Thoracic aorta (tissue), 2 donors: ENCODE data around the gene TTC23L. TPM values are rescaled to one million over a fixed set of nuclear protein-coding genes. Genes with fewer than 3 reads are reported as not detected.

Experiments
- ATAC-seq: fragments of 150-250 bp; one replicate; pipeline ENCODE4 v1.8.0; 2017; ENCODE audit warnings: low read depth; ENCODE audit not compliant: insufficient number of reproducible peaks, low FRiP score
- DNase-seq: peaks from one replicate; pipeline ENCODE4 v3.0.0-alpha.2; 2020; ENCODE audit warnings: low spot score
- H3K27ac ChIP-seq, 2 donors: fragments of 200-600 bp; sonication (generic); 1 replicate in 1 of 2; 2 replicates in 1 of 2; pipeline ENCODE4 v1.5.1; 2016; ENCODE audit warnings: mild to moderate bottlenecking in 2 of 2, moderate library complexity in 2 of 2
- H3K27me3 ChIP-seq: fragments of 200-600 bp; sonication (generic); replicated peaks from 2 replicates; pipeline ENCODE4 v1.6.0; 2016; ENCODE audit warnings: mild to moderate bottlenecking; ENCODE audit not compliant: insufficient read depth
- H3K36me3 ChIP-seq: fragments of 200-600 bp; sonication (generic); one replicate; pipeline ENCODE4 v1.5.1; 2016
- H3K4me1 ChIP-seq, 2 donors: fragments of 200-600 bp; sonication (generic); 1 replicate in 1 of 2; 2 replicates in 1 of 2; pipeline versions ENCODE4 v1.5.1 to v1.6.0; 2016; ENCODE audit warnings: low read depth in 2 of 2, mild to moderate bottlenecking in 1 of 2; ENCODE audit not compliant: control insufficient read depth in 1 of 2
- H3K4me3 ChIP-seq: fragments of 200-600 bp; sonication (generic); 2 replicates; pipeline ENCODE4 v1.5.1; 2016; ENCODE audit warnings: mild to moderate bottlenecking
- H3K9me3 ChIP-seq: fragments of 200-600 bp; sonication (generic); 2 replicates; pipeline ENCODE4 v1.5.1; 2016
- total RNA-seq, 2 donors: library from RNA; depleted of rRNA; stranded (reverse); fragments of >200 nt; gene quantifications; one replicate each; pipeline versions ENCODE4 v1.1.0 to v1.2.3, GENCODE V29; 2016
- TF ChIP-seq, protein P1 (sequence below): fragments of 200-600 bp; sonication (generic); IDR thresholded peaks from one replicate; pipeline ENCODE4 v1.5.1; 2019; ENCODE audit warnings: antibody characterized with exemption

TTC23L gene
- total RNA-seq, 2 donors from 2014 or later = 3.7 TPM; not detected in 1

DNA sequence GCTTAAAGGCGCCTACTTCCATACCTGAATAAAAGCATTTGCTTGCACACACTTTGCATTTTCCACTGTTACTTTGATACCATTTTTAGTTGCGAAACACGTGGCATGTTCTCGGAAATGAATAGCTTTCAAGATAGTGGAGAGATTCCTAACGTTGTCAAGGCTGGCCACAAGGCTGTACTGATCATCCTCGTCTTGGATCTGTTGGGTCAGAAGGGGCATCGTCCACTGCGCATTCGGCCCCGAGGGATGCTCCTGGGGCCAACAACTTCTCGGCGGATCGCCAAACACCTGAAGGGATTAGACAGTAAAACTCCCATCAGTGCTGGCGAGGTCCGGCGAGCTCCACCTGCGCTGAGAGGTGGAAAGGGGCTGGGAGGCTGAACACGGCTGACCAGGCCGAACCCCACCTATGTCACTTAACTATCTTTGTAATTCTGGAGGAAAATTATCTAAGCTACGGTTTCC lies 75.7 kb downstream of the TTC23L start:
- no peak for DNase-seq

DNA sequence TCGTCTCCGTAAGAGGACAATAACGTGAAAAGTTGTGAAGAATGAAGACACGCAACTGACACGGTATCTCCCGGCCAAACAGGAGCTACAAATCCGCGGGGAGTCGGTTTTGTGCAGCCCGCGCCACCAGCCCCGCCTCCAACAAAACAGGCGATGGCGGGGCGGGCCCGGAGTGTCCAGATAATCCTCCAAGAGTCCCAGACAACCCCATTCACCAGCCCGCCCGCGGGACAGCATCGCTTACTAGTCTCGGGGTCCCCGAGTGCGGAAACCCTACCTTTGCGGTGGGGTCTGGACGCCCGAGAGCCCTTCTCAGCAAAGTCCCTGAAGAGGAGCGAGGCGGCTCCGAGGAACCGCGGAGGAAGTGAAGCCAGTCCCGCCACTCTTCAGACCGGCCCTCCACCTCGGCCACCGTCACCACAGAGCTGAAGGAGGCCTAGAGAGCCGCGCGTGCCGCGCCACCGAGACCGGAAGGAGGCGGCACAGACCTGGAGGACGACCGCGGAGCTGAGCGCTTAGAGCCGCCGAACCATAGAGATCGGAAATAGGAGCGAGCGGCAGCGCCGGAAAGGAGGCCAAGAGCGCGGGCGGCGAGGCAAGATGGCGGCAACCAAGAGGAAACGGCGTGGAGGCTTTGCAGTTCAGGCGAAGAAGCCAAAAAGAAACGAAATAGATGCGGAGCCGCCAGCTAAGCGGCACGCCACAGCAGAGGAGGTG lies 76.3 kb downstream of the TTC23L start, which contains the start of the genes BRIX1 and RAD1:
BRIX1 (plus strand) TSS at position 573 of the 717 bp plus-strand sequence; CDS start at position 601, 28 bp downstream.
RAD1 (minus strand) TSS at position 366 of the 717 bp plus-strand sequence. CDS start 612 bp downstream, outside the sequence.
- peaks cover 20 to 41% of the 10 kb centered on the region in 2 donors for H3K4me1 ChIP-seq
- ATAC-seq = peak; percentile 93

More for the DNA sequence above, 75.7 kb downstream of the TTC23L start:
- ATAC-seq = no peak
- Histone ChIP-seq H3K27ac (peak overlapping the region; percentile 67 to 71), H3K27me3 (no peaks in the 10 kb centered on the region), H3K4me1 (peaks cover 20 to 41% of the 10 kb centered on the region in 2 donors), H3K4me3 (peak overlapping the region; percentile 72), H3K9me3 (no peaks in the 10 kb centered on the region), H3K36me3 (peaks cover 16% of the 10 kb centered on the region)
- TF ChIP-seq, protein P1, sequence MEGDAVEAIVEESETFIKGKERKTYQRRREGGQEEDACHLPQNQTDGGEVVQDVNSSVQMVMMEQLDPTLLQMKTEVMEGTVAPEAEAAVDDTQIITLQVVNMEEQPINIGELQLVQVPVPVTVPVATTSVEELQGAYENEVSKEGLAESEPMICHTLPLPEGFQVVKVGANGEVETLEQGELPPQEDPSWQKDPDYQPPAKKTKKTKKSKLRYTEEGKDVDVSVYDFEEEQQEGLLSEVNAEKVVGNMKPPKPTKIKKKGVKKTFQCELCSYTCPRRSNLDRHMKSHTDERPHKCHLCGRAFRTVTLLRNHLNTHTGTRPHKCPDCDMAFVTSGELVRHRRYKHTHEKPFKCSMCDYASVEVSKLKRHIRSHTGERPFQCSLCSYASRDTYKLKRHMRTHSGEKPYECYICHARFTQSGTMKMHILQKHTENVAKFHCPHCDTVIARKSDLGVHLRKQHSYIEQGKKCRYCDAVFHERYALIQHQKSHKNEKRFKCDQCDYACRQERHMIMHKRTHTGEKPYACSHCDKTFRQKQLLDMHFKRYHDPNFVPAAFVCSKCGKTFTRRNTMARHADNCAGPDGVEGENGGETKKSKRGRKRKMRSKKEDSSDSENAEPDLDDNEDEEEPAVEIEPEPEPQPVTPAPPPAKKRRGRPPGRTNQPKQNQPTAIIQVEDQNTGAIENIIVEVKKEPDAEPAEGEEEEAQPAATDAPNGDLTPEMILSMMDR = no peak

DNA sequence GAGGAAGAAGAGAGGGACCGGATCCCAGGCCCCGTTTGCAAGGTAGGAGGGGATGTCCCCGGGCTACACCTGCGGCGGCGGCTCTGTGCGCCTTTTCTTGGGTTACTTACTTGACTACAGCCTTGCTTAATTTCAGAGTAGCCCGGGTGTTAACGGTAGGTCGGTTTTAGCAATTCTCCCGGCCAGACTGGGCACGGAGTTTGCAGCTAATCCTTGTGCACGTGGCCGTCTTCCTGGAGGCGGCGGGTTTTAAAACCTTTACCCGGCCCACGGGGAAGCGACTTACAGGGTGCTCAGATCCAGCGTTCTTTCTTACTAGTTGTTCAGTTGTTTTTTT lies 76.9 kb downstream of the TTC23L start:
- ATAC-seq = no peak

More for the DNA sequence above, 76.3 kb downstream of the TTC23L start, which contains the start of the genes BRIX1 and RAD1:
- Histone ChIP-seq H3K36me3 (peaks cover 16% of the 10 kb centered on the region), H3K27me3 (no peaks in the 10 kb centered on the region), H3K4me3 (peak within 1 kb of the TSS; percentile 72), H3K27ac (peak within 1 kb of the TSS; percentile 71 to 78), H3K9me3 (no peaks in the 10 kb centered on the region)
- peak; percentile 88 for DNase-seq
- TF ChIP-seq, protein P1 = no peak

DNA sequence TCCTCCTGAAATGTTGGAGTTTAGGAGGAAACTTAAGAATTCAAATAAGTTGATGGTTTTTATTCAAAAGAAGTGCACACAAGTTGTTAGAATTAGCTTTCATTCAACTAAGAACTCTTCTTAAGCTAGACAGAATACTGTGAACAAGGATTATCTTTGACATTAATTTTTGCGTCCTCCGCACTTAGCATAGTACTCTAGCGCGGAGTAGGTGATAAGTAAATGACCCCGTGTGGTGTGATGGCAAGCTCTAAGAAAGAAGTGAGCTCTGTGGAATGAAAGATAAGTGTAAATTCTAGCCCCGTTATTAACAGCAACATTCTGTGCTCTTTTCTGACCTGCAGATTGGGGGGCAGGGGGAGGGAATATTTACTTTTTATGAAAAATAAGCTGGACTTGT lies 77.6 kb downstream of the TTC23L start:
- Histone ChIP-seq H3K36me3 (peaks cover 7% of the 10 kb centered on the region), H3K27ac (peak overlapping the region in 1 of 2 donors; percentile 78), H3K9me3 (no peaks in the 10 kb centered on the region), H3K27me3 (no peaks in the 10 kb centered on the region), H3K4me1 (peaks cover 20 to 41% of the 10 kb centered on the region in 2 donors), H3K4me3 (peak overlapping the region; percentile 72)
- TF ChIP-seq, protein P1 = no peak
- ATAC-seq (no peak), DNase-seq (no peak)

More for the DNA sequence above, 76.9 kb downstream of the TTC23L start:
- Histone ChIP-seq H3K27me3 (no peaks in the 10 kb centered on the region), H3K9me3 (no peaks in the 10 kb centered on the region), H3K36me3 (peaks cover 14% of the 10 kb centered on the region), H3K4me1 (peaks cover 20 to 41% of the 10 kb centered on the region in 2 donors), H3K27ac (peak overlapping the region; percentile 71 to 78), H3K4me3 (peak overlapping the region; percentile 72)
- TF ChIP-seq, protein P1 = no peak
- no peak for DNase-seq

DNA sequence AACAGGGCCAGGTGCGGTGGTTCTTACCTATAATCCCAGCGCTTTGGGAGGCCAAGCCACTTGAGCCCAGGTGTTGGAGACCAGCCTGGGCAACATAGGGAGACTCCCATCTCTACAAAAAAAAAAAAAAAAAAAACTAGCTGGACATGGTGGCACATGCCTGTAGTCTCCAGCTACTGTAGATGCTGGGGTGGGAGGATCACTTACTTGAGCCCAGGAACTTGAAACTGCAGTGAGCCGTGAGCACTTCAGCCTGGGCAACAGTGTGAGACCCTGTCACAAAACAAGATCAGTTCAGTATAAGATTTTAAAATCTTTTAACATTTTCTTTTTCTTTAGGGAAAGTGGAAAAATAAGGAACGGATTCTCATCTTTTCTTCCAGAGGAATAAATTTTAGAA lies 79.1 kb downstream of the TTC23L start:
- H3K4me1 ChIP-seq = peaks cover 20 to 38% of the 10 kb centered on the region in 2 donors
- no peaks in the 10 kb centered on the region for H3K27me3 ChIP-seq
- H3K9me3 ChIP-seq = no peaks in the 10 kb centered on the region
- no peak overlapping the region for H3K4me3 ChIP-seq
- no peaks in the 10 kb centered on the region for H3K36me3 ChIP-seq
- no peak overlapping the region for H3K27ac ChIP-seq
- no peak for DNase-seq
- TF ChIP-seq, protein P1 = no peak
- ATAC-seq = no peak
